Neural cell (in vitro differentiated cells): ENCODE measurements around the gene PPP1CB.

Experiments
- EP300 ChIP-seq: fragments of 450-650 bp; conservative IDR thresholded peaks from 2 replicates; pipeline ENCODE4 v1.6.1; 2014; ENCODE audit warnings: antibody characterized with exemption, mild to moderate bottlenecking, moderate library complexity; ENCODE audit not compliant: poor library complexity, severe bottlenecking
- EZH2 ChIP-seq: fragments of 200-600, 300-800 bp; shearing (Covaris generic), sonication (generic); IDR thresholded peaks from 2 replicates; pipeline ENCODE4 v1.6.1; 2014; ENCODE audit warnings: antibody characterized with exemption, low read length, borderline replicate concordance, mild to moderate bottlenecking; ENCODE audit not compliant: insufficient read depth, poor library complexity, severe bottlenecking
- POLR2AphosphoS5 ChIP-seq: IDR thresholded peaks from 2 replicates; pipeline ENCODE4 v1.6.1; 2012
- RAD21 ChIP-seq: fragments of 450-650 bp; conservative IDR thresholded peaks from 2 replicates; pipeline ENCODE4 v1.6.1; 2014; ENCODE audit warnings: antibody characterized with exemption, mild to moderate bottlenecking, moderate library complexity
- TF ChIP-seq, protein P1 (sequence below): fragments of 450-650 bp; IDR thresholded peaks from 2 replicates; pipeline ENCODE4 v1.5.1; 2014; ENCODE audit warnings: antibody characterized with exemption, mild to moderate bottlenecking, moderate library complexity; ENCODE audit not compliant: poor library complexity, severe bottlenecking
- TF ChIP-seq, protein P2 (sequence below): IDR thresholded peaks from 2 replicates; pipeline ENCODE4 v1.6.1; 2012; ENCODE audit warnings: borderline replicate concordance

DNA sequence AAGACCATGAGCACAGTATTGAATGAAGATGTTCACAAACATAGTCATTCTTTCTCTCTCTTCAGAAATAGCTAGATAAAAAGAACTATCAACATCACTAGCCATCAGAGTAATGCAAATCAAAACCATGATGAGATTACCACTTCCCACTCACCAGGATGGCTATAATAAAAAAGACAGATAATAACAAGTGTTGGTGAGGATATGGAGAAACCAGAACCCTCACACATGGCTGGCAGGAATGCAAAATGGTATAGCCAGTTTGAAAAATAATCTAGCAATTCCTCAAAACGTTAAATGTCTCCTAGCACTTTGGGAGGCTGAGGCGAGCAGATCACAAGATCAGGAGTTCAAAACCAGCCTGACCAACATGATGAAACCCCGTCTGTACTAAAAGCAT lies 31.3 kb upstream of the PPP1CB start:
- TF ChIP-seq, protein P1, sequence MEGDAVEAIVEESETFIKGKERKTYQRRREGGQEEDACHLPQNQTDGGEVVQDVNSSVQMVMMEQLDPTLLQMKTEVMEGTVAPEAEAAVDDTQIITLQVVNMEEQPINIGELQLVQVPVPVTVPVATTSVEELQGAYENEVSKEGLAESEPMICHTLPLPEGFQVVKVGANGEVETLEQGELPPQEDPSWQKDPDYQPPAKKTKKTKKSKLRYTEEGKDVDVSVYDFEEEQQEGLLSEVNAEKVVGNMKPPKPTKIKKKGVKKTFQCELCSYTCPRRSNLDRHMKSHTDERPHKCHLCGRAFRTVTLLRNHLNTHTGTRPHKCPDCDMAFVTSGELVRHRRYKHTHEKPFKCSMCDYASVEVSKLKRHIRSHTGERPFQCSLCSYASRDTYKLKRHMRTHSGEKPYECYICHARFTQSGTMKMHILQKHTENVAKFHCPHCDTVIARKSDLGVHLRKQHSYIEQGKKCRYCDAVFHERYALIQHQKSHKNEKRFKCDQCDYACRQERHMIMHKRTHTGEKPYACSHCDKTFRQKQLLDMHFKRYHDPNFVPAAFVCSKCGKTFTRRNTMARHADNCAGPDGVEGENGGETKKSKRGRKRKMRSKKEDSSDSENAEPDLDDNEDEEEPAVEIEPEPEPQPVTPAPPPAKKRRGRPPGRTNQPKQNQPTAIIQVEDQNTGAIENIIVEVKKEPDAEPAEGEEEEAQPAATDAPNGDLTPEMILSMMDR, result no peak
- TF ChIP-seq RAD21 (no peak), EZH2 (no peak), EP300 (no peak), POLR2AphosphoS5 (no peak)
- TF ChIP-seq, protein P2, sequence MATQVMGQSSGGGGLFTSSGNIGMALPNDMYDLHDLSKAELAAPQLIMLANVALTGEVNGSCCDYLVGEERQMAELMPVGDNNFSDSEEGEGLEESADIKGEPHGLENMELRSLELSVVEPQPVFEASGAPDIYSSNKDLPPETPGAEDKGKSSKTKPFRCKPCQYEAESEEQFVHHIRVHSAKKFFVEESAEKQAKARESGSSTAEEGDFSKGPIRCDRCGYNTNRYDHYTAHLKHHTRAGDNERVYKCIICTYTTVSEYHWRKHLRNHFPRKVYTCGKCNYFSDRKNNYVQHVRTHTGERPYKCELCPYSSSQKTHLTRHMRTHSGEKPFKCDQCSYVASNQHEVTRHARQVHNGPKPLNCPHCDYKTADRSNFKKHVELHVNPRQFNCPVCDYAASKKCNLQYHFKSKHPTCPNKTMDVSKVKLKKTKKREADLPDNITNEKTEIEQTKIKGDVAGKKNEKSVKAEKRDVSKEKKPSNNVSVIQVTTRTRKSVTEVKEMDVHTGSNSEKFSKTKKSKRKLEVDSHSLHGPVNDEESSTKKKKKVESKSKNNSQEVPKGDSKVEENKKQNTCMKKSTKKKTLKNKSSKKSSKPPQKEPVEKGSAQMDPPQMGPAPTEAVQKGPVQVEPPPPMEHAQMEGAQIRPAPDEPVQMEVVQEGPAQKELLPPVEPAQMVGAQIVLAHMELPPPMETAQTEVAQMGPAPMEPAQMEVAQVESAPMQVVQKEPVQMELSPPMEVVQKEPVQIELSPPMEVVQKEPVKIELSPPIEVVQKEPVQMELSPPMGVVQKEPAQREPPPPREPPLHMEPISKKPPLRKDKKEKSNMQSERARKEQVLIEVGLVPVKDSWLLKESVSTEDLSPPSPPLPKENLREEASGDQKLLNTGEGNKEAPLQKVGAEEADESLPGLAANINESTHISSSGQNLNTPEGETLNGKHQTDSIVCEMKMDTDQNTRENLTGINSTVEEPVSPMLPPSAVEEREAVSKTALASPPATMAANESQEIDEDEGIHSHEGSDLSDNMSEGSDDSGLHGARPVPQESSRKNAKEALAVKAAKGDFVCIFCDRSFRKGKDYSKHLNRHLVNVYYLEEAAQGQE, result no peak
